NCI-H2081 treated with DMSO at 0.1 percent for 48 hours (cell line): ENCODE data around the gene DPP8.
"Not testable (repeated sequence)": the region's sequence is repeated elsewhere in the genome, so short reads cannot be mapped to it uniquely, and the experiment has no call there.

Source experiments
- DNase-seq: peaks from one replicate; lab custom pipeline; 2025; lab: John Stamatoyannopoulos, UW

Gene DPP8

GRCh38 chr15:65516997-65517865 lies at the start of gene DPP8:
DPP8 (minus strand) TSS chr15:65517689; CDS start chr15:65512553, 5,136 bp downstream.
- DNase-seq, result peak; percentile 76

DNA sequence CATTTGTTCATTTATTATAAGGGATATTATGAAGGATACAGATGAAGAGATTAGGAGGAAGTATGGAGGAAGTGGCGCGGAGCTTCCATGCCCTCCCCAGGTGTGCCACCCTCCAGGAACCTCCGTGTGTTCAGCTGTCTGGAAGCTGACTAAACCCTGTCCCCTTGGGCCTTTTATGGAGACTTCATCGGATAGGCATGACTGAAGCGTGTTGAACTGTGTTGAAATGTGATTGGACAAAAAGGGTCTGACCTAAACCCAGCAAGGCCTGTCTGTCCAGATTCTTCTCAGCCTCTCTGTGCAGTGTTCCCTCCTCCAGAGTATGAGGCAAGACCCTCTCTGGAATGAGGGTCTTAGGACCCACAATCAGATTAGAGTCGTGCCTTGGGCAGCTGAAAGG lies 44.4 kb upstream of the DPP8 start:
- DNase-seq, result no peak

DNA sequence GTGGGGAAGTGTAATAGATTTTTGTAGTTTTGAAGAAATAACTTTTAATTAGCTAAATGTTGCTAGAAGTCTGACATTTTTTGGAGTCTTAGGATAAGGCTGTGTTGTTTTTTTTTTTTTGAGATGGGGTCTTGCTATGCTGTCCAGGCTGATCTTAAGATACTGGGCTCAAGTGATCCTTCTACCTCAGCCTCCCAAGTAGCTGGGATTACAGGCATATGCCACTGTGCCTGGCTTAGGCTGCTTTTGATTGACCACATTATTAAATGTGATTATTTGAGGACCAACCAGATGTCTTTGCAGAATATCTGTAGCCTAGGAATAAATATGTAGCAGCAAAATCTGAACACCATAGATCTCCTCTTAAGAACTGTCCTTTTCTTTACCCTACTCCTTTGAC lies 42.5 kb upstream of the DPP8 start:
- no peak for DNase-seq

- DNase-seq, result no peak
Measured at GRCh38 chr15:65558997-65559760, 41.7 kb upstream of the DPP8 start.

GRCh38 chr15:65558336-65558735 lies 40.8 kb upstream of the DPP8 start:
- no peak for DNase-seq

GRCh38 chr15:65556622-65557021 lies 39.1 kb upstream of the DPP8 start:
- DNase-seq, result no peak

DNA sequence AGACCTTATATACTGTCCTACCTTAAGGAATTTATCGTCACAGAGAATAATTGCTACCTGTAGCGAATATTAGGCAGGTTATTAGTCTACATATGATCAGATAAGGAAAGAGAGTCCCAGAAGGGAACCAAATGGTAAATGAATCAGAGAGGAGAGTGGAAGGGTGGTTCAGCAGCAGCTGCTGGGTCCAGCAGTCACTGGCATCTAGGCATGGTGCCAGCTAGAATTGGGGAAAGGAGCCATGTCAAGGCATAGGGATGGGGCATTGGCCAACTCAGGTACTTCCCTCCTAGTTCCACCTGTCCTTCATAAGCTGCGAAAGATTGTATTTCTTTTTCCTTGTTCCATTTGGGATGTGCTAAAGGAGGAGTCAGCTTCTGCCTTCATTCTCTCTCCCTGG lies 36.2 kb upstream of the DPP8 start:
- no peak for DNase-seq

GRCh38 chr15:65552851-65553250 lies 35.4 kb upstream of the DPP8 start:
- not testable (repeated sequence) for DNase-seq

GRCh38 chr15:65551183-65551582 lies 33.7 kb upstream of the DPP8 start:
- no peak for DNase-seq

- DNase-seq, result no peak
Measured at GRCh38 chr15:65550681-65551098, 33.2 kb upstream of the DPP8 start.

GRCh38 chr15:65549288-65549687 lies 31.8 kb upstream of the DPP8 start:
- DNase-seq, result not testable (repeated sequence)

- no peak for DNase-seq
Measured at GRCh38 chr15:65547841-65548240, 30.4 kb upstream of the DPP8 start.

DNA sequence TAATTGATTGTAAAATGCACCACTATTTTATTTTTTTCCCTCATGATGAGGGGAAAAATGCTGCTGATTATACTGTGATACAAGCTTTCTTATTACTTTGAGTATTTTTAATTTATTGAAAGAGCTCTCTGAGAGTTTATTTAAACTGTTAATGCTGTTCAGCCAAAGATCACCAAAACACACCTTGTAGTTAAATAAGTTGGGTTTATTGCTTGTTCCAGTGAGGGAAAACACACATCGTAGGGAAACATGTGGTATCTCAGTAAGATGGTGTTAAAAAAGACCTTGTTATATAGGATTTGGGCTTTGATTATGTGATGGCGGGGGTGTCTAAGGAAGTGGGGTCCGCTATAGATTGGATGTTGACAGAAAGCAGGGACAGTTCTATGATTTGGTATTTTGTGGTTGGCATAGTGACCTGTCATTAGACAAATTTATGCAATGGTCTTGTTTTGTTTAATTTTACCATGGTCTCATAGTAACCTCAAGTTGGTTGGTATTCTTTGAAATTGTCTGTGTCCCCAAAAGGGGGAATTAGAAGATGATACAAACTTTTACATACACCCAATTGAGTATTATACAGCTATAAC lies 23.8 kb upstream of the DPP8 start:
- DNase-seq, result no peak

- DNase-seq, result no peak
Measured at GRCh38 chr15:65540314-65540713, 22.8 kb upstream of the DPP8 start.

GRCh38 chr15:65535192-65535591 lies 17.7 kb upstream of the DPP8 start:
- no peak for DNase-seq

DNA sequence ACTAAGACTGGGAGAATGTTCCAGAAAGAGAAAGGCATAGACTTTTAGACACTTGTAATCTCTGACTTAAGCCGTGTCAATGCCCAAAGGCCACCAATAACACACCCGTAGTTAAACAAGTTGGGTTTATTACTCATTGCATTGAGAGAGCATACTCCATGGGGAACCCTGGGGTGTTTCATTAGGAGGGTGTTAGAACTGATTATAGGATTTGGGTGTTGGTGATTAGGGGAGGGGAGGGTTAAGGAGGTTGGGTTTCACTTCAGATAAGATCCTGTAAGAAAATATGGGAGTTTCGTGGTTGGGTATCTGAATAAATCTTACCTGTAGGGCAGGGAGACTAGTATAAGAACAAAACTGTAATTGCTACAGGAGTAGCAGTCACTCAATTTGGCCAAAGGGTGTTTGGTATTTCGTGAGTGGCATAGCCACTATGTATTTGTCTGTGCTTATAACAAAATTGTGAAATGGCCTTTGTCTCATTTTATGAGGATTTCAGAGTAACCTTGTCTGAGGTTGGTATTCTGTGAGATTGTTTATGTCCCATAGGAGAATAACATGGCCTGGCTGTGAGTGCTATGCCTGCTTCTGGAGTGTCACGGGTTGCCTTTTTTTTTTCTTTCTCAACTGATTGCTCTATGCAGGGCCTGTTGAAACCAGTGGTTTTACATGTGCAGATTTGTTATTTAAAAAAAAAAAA lies 15.7 kb upstream of the DPP8 start:
- no peak for DNase-seq

DNA sequence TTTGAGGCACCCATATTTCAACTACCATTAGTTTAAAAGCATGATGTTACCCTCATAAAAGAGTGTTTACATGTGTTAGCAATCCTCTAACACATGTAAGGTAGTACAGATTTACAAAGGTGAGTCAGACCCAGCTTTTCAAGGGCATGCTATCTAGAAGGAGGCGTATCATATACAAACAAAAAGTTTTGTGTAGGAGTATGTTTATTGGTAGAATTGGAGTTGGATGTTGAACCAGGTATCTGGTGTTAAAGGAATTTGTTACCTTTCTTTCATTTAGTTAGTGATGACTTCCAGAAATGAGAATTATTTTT lies 15.2 kb upstream of the DPP8 start:
- no peak for DNase-seq

DNA sequence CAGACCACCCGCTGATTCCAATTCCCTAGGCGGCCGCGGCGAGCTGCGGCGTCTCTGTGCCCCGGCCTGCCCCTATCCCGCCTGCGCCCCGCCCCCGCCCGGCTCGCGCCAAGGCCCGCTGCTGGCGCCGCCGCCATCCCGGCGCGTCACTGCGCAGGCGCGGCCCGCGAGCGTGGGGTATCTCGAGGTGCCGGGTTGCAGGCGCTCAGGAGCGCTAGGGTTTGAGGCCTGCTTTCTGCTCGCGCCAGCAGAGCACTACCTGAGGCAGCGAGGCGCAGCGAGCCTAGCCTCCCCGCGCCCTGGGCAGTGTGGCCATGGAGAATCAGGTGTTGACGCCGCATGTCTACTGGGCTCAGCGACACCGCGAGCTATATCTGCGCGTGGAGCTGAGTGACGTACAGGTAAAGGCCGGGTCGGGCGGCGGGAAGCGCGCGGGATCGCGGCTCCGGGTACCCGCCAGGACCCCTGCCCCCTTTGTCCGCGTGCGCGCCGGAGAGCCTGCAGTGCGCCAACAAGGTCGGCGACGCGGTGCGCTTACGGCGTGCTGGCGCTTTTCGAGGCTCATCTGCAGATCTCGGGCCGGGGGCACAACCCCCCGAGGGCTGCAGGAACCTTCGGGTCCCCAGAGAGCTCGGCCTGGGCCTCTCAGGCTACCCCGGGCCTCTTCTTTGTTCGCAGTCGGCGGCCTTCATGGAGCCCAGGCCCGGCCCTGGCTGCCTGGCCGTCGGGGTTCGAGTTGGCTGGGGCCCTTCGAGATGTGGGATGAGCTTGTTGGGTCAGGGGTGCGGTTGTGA lies 13.0 kb upstream of the DPP8 start, which contains the start of gene HACD3:
HACD3 (plus strand) TSS at position 146 of the 794 bp plus-strand sequence; CDS start at position 315, 169 bp downstream.
- peak; percentile 46 for DNase-seq

GRCh38 chr15:65529762-65530317 lies 12.4 kb upstream of the DPP8 start:
- DNase-seq, result no peak

- no peak for DNase-seq
Measured at GRCh38 chr15:65528461-65529060, 11.1 kb upstream of the DPP8 start.

- no peak for DNase-seq
Measured at GRCh38 chr15:65525622-65526021, 8.1 kb upstream of the DPP8 start.
